ENCODE measurements around the gene NDUFS2. TPM values are rescaled to one million over a fixed set of nuclear protein-coding genes. Genes with fewer than 3 reads are reported as not detected.
"Not testable (repeated sequence)": the region's sequence is repeated elsewhere in the genome, so short reads cannot be mapped to it uniquely, and the experiment has no call there.

The NDUFS2 gene
- total and polyA plus RNA-seq, 9 donors, result 76.2 to 140 (median 105) TPM

DNA sequence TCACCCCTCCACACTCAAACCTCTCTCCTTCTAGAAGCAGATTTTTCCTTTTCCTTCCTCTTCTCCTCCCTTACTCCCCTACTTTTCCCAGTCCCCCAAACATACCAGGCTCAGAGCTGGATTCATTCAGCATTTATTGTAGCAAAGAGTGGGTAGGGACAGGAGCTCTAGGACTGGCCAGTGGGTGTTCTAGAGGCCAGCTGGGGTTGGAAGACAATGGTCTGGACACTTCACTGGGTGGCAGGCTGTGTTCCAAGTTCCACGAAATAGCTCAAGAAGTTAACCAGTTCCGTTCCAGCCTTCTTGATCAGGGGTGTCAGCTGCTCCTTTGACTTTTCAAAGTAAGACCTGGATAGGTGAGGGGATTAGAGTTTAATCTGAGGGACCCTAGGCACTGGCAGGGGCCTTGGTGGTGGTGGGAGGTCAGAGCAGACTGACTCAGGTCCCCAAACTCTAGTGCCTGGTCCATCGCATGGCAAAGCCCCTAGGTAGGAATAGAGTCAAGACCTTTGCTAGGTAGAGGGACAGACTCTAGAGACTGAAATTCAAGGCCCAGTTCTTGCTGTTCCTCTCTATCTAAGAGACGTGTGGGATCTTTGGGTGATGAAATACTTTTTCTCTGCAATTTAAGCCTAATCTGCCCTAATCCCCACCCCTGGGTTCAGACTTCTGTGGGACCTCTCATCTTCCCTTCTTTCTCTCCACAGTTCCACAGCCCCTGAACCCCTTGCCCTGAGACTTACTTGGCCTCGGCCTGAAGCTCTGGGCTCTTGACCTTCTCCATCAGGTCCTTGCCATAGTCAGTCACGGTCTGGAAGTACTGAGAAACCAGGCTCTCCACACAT lies 20.2 kb downstream of the NDUFS2 start:
- Histone ChIP-seq H3K9me3 (no peaks in the 10 kb centered on the region), H3K36me3 (no peaks in the 10 kb centered on the region), H3K4me1 (ENCODE audit: insufficient read depth) (peaks cover 3% of the 10 kb centered on the region), H3K27ac (no peak overlapping the region), H3K27me3 (no peaks in the 10 kb centered on the region), H3K4me3 (no peak overlapping the region)
- intact Hi-C loops (cut with DNase I), result loop anchor here in 2 of 4 donors (10.0 kb wide), 2 partner anchors 82 to 162 kb away; partner anchors contain the start of gene MPZ (in 1 of the 2)
- TF ChIP-seq, protein P1, sequence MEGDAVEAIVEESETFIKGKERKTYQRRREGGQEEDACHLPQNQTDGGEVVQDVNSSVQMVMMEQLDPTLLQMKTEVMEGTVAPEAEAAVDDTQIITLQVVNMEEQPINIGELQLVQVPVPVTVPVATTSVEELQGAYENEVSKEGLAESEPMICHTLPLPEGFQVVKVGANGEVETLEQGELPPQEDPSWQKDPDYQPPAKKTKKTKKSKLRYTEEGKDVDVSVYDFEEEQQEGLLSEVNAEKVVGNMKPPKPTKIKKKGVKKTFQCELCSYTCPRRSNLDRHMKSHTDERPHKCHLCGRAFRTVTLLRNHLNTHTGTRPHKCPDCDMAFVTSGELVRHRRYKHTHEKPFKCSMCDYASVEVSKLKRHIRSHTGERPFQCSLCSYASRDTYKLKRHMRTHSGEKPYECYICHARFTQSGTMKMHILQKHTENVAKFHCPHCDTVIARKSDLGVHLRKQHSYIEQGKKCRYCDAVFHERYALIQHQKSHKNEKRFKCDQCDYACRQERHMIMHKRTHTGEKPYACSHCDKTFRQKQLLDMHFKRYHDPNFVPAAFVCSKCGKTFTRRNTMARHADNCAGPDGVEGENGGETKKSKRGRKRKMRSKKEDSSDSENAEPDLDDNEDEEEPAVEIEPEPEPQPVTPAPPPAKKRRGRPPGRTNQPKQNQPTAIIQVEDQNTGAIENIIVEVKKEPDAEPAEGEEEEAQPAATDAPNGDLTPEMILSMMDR (IDR thresholded peaks at IDR 0.05), result no peak
- TF ChIP-seq POLR2A (IDR thresholded peaks at IDR 0.05), result no peak
- TF ChIP-seq EP300 (IDR thresholded peaks at IDR 0.05), result no peak
- DNase-seq, result no peak
- WGBS, 3 donors, result 72 to 77% (median 74%) methylated on average over 6 of the region's 6 CpGs

GRCh38 chr1:161223805-161224694 lies 21.9 kb downstream of the NDUFS2 start:
- intact Hi-C loops (cut with DNase I), result loop anchor here in 2 of 4 donors (10.0 kb wide), 2 partner anchors 81 to 161 kb away; partner anchors contain the start of gene MPZ (in 1 of the 2)
- WGBS, 3 donors, result 88 to 90% (median 89%) methylated on average over 7 of the region's 7 CpGs
- H3K27ac ChIP-seq, result no peak overlapping the region
- no peak for DNase-seq
- H3K36me3 ChIP-seq, result no peaks in the 10 kb centered on the region
- no peaks in the 10 kb centered on the region for H3K27me3 ChIP-seq
- TF ChIP-seq POLR2A (IDR thresholded peaks at IDR 0.05), result no peak
- no peak for TF ChIP-seq EP300 (IDR thresholded peaks at IDR 0.05)
- TF ChIP-seq, protein P1 (IDR thresholded peaks at IDR 0.05), result no peak
- H3K9me3 ChIP-seq, result no peaks in the 10 kb centered on the region
- no peak overlapping the region for H3K4me3 ChIP-seq
- H3K4me1 ChIP-seq (ENCODE audit: insufficient read depth), result peaks cover 5% of the 10 kb centered on the region

- H3K9me3 ChIP-seq; H3K4me3 ChIP-seq; H3K27ac ChIP-seq; H3K36me3 ChIP-seq; DNase-seq; H3K27me3 ChIP-seq; H3K4me1 ChIP-seq (ENCODE audit: insufficient read depth): not testable (repeated sequence)
- 83 to 85% (median 85%) methylated on average over 13 of the region's 13 CpGs for WGBS, 3 donors
- intact Hi-C loops (cut with DNase I), result loop anchor here in 3 of 4 donors (5.0 to 10.0 kb wide), 4 partner anchors 32 to 160 kb away; partner anchors contain the start of gene MPZ (in 1 of the 3)
Measured at GRCh38 chr1:161224695-161225087, 22.5 kb downstream of the NDUFS2 start.

- 40 to 48% (median 40%) methylated on average over 7 of the region's 7 CpGs for WGBS, 3 donors
- intact Hi-C loops (cut with DNase I), result loop anchor here in 3 of 4 donors (5.0 to 10.0 kb wide), 4 partner anchors 33 to 160 kb away; partner anchors contain the start of gene MPZ (in 1 of the 3)
- Histone ChIP-seq H3K27me3 (no peaks in the 10 kb centered on the region), H3K4me3 (no peak overlapping the region), H3K4me1 (ENCODE audit: insufficient read depth) (peaks cover 5% of the 10 kb centered on the region), H3K27ac (no peak overlapping the region), H3K9me3 (no peaks in the 10 kb centered on the region), H3K36me3 (no peaks in the 10 kb centered on the region)
- TF ChIP-seq POLR2A (IDR thresholded peaks at IDR 0.05) (no peak), EP300 (IDR thresholded peaks at IDR 0.05) (no peak)
- TF ChIP-seq, protein P1 (IDR thresholded peaks at IDR 0.05), result no peak
- no peak for DNase-seq
Measured at GRCh38 chr1:161225178-161225533, 23.0 kb downstream of the NDUFS2 start.
